ENCODE data around the gene HSPA1A.
A peak's percentile ranks its signal among the peaks of the same experiment; 100 is the strongest.
"Not testable (repeated sequence)": the region's sequence is repeated elsewhere in the genome, so short reads cannot be mapped to it uniquely, and the experiment has no call there.

Gene HSPA1A

GRCh38 chr6:31811645-31812044 is 3.7 kb upstream of the HSPA1A start:
- DNase-seq, result no peak

- DNase-seq, result no peak
These were observed 1.9 kb upstream of the HSPA1A start for GRCh38 chr6:31813465-31813849.

DNA sequence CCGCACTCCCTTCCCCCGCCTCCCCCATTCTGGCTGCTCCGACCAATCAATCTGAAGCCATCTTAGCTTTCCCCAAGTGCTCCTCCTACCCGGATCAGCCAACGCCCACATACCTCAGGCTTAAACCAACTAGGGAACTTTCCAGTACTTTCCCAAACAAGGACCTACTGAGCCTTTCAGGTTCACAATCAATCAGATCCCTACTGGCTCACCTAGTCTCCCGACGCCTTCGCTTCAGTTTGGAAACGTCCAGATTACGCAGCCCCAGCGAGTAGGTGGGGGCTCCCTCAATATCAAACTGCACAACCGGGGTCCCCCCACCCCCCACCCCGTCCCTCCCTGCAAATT is 692 bp upstream of the HSPA1A start:
- DNase-seq, result peak; percentile 73

DNA sequence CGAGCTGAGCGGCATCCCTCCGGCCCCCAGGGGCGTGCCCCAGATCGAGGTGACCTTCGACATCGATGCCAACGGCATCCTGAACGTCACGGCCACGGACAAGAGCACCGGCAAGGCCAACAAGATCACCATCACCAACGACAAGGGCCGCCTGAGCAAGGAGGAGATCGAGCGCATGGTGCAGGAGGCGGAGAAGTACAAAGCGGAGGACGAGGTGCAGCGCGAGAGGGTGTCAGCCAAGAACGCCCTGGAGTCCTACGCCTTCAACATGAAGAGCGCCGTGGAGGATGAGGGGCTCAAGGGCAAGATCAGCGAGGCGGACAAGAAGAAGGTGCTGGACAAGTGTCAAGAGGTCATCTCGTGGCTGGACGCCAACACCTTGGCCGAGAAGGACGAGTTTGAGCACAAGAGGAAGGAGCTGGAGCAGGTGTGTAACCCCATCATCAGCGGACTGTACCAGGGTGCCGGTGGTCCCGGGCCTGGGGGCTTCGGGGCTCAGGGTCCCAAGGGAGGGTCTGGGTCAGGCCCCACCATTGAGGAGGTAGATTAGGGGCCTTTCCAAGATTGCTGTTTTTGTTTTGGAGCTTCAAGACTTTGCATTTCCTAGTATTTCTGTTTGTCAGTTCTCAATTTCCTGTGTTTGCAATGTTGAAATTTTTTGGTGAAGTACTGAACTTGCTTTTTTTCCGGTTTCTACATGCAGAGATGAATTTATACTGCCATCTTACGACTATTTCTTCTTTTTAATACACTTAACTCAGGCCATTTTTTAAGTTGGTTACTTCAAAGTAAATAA is 2.0 kb downstream of the HSPA1A start:
- DNase-seq, result peak; percentile 33

- peak; percentile 22 for DNase-seq
These were observed 2.7 kb downstream of the HSPA1A start for GRCh38 chr6:31817929-31818511.

GRCh38 chr6:31819871-31820299 is 4.5 kb downstream of the HSPA1A start:
- no peak for DNase-seq

GRCh38 chr6:31820399-31820798 is 5.1 kb downstream of the HSPA1A start:
- DNase-seq, result not testable (repeated sequence)

GRCh38 chr6:31821301-31822035 is 6.1 kb downstream of the HSPA1A start:
- DNase-seq, result peak; percentile 53

GRCh38 chr6:31822036-31822821 is 6.9 kb downstream of the HSPA1A start:
- DNase-seq, result peak; percentile 81

- not testable (repeated sequence) for DNase-seq
These were observed 8.4 kb downstream of the HSPA1A start for GRCh38 chr6:31823592-31824196.

GRCh38 chr6:31825553-31825952 is 10.2 kb downstream of the HSPA1A start:
- no peak for DNase-seq

DNA sequence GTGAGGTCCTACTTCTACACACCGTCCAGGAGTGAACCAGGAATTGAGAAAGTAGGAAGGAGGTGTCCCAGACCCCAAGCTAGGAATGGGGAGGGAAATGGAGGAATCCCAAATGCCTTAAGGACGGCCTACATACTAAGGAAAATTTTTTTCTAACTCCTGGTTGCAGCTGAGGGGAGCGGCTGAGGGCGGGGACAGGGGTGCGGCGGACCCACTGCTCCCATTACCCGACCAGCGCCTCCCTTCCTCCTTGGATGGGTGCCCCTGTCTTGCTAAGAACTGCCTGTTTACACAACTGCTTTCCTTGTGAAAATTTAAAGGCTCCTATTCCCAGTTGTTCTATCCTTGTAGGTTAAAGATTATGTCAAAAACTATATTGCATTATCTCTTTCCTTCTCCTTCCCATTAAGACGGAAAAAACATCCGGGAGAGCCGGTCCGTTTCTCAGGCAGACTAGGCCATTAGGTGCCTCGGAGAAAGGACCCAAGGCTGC is 11.5 kb downstream of the HSPA1A start:
- DNase-seq, result peak; percentile 34

GRCh38 chr6:31827286-31828079 is 12.1 kb downstream of the HSPA1A start, which contains the start of gene HSPA1B:
HSPA1B (plus strand) TSS chr6:31827738; CDS start chr6:31827951, 213 bp downstream.
- DNase-seq, result peak; percentile 97

- DNase-seq, result no peak
These were observed 14.4 kb downstream of the HSPA1A start for GRCh38 chr6:31829633-31830283.

DNA sequence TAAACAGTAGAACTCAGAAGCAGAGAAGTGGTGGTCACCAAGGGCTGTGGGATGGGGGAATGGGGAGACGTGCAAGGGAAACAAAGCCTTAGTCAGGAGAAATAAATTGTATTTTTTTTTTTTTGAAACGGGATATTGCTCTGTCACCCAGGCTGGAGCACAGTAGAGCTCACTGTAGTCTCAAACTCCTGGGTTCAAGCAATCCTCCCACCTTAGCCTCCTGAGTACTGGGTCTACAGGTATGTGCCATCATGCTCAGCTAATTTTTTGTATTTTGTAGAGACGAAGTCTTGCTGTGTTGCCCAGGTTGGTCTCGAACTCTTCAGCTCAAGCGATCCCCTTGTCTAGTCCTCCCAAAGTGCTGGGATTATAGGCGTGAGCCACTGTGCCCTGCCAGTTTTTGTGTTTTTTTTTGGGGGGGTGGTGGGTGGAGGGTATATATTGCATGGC is 15.6 kb downstream of the HSPA1A start:
- peak; percentile 36 for DNase-seq

GRCh38 chr6:31831350-31832215 is 16.2 kb downstream of the HSPA1A start:
- DNase-seq, result peak; percentile 59

GRCh38 chr6:31834367-31835250 is 19.3 kb downstream of the HSPA1A start:
- DNase-seq, result peak; percentile 79

DNA sequence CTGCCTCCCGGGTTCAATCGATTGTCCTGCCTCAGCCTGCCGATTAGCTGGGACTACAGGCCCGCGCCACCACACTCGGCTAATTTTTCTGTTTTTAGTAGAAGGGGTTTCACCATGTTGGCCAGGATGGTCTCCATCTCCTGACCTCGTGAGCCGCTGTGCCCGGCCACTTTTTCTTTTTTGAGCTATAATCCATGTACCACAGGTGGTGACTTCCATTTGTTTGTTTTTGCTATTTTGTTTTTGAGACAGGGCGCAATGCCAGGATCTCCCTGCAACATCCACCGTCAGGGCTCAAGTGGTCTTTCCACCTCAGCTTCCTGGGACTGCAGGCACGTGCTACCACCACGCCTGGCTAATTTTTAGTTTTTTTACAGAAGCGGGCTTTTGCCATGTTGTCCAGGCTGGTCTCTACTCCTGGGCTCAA is 20.7 kb downstream of the HSPA1A start:
- DNase-seq, result no peak

Measured in CD4-positive, alpha-beta T cell treated with Interleukin-15 for 1 hour (primary cell).